PFSK-1 (cell line): Measurements from ENCODE around the gene NFKB1.

ENCODE experiments used
- FOXP2 ChIP-seq: optimal IDR thresholded peaks from 2 replicates; pipeline ENCODE3; 2011; ENCODE audit warnings: borderline replicate concordance, control low read depth, inconsistent platforms; ENCODE audit not compliant: insufficient read depth; ENCODE audit errors: extremely low read length, extremely low read depth
- POLR2AphosphoS5 ChIP-seq: IDR thresholded peaks from 2 replicates; pipeline ENCODE4 v1.6.1; 2012; ENCODE audit warnings: low read depth, mild to moderate bottlenecking, control low read depth, low read length, moderate library complexity
- REST ChIP-seq, 2 experiments: IDR thresholded peaks; 2 replicates each; pipeline versions ENCODE4 v1.6.1 to v1.8.0; 2011 to 2012; ENCODE audit warnings: low read depth in 2 of 2, low read length in 2 of 2, control low read depth in 1 of 2, inconsistent platforms in 1 of 2, mild to moderate bottlenecking in 1 of 2, moderate library complexity in 1 of 2; ENCODE audit not compliant: insufficient read depth in 1 of 2
- SIN3A ChIP-seq: IDR thresholded peaks from 2 replicates; pipeline ENCODE4 v1.6.1; 2012; ENCODE audit warnings: mild to moderate bottlenecking, low read length, moderate library complexity, borderline replicate concordance; ENCODE audit not compliant: insufficient read depth
- TAF1 ChIP-seq: IDR thresholded peaks from 2 replicates; pipeline ENCODE4 v1.6.1; 2012; ENCODE audit warnings: low read length, control low read depth, borderline replicate concordance; ENCODE audit not compliant: insufficient read depth

The NFKB1 gene

GRCh38 chr4:102627831-102628523, 126.8 kb downstream of the NFKB1 start:
- no peak for TF ChIP-seq SIN3A
- TF ChIP-seq REST (IDR thresholded peaks at IDR 0.05; ENCODE audit: insufficient read depth in 1 of 2, low read depth in 2 of 2, low read length in 2 of 2), result no peak
- no peak for TF ChIP-seq POLR2AphosphoS5
- no peak for TF ChIP-seq TAF1
- no peak for TF ChIP-seq FOXP2

- TF ChIP-seq FOXP2 (no peak), SIN3A (no peak), REST (IDR thresholded peaks at IDR 0.05; ENCODE audit: insufficient read depth in 1 of 2, low read depth in 2 of 2, low read length in 2 of 2) (no peak), POLR2AphosphoS5 (no peak), TAF1 (no peak)
Observed at GRCh38 chr4:102629673-102630072, 128.5 kb downstream of the NFKB1 start.

GRCh38 chr4:102631616-102632015, 130.5 kb downstream of the NFKB1 start:
- no peak for TF ChIP-seq TAF1
- TF ChIP-seq POLR2AphosphoS5, result no peak
- TF ChIP-seq FOXP2, result no peak
- TF ChIP-seq SIN3A, result no peak
- no peak for TF ChIP-seq REST (IDR thresholded peaks at IDR 0.05; ENCODE audit: insufficient read depth in 1 of 2, low read depth in 2 of 2, low read length in 2 of 2)

- no peak for TF ChIP-seq POLR2AphosphoS5
- TF ChIP-seq FOXP2, result no peak
- no peak for TF ChIP-seq REST (IDR thresholded peaks at IDR 0.05; ENCODE audit: insufficient read depth in 1 of 2, low read depth in 2 of 2, low read length in 2 of 2)
- TF ChIP-seq SIN3A, result no peak
- no peak for TF ChIP-seq TAF1
Observed at GRCh38 chr4:102632241-102633065, 131.3 kb downstream of the NFKB1 start.

- no peak for TF ChIP-seq REST (IDR thresholded peaks at IDR 0.05; ENCODE audit: insufficient read depth in 1 of 2, low read depth in 2 of 2, low read length in 2 of 2)
- TF ChIP-seq FOXP2, result no peak
- TF ChIP-seq SIN3A, result no peak
- TF ChIP-seq TAF1, result no peak
- TF ChIP-seq POLR2AphosphoS5, result no peak
Observed at GRCh38 chr4:102633100-102633499, 131.9 kb downstream of the NFKB1 start.
